Left cardiac atrium (tissue), 4 donors: ENCODE measurements around the gene CSRP3. TPM values are rescaled to one million over a fixed set of nuclear protein-coding genes. Genes with fewer than 3 reads are reported as not detected.

Experiments used
- ATAC-seq, 2 donors: fragments of 200-7000 bp; cut with Tn5 transposase; one replicate each; pipeline ENCODE4 v1.9.1; 2020; ENCODE audit warnings: mild to moderate bottlenecking in 2 of 2, moderate library complexity in 2 of 2
- DNase-seq: peaks from one replicate; pipeline ENCODE4 v3.0.0-alpha.2; 2020
- intact Hi-C, 2 donors: fragments of 100-400 bp; cut with DNase I; formaldehyde crosslinking; loops; one replicate each; pipeline versions ENCODE4 v1.14.1 to v1.15.1; 2022 to 2023
- total RNA-seq, 2 donors: library from RNA; stranded (reverse); fragmentation: NEBNext Ultra II Directional; extraction: Animal tissue kit (Norgen Biotek cat#: 25700); gene quantifications; one replicate each; pipeline ENCODE4 v1.2.1, GENCODE V29; 2021
- donor health status: DM: no; HTN: yes; CAD: no.
- donor health status: DM: no; HTN: yes; CAD: no; lungs with severe emphysema.
- donor health status: DM: yes; HTN: yes; CAD: no.
- donor health status: Dilated cardiomyopathy.

CSRP3 gene
- total RNA-seq, 2 donors from 2014 or later, result 1,159 to 1,289 TPM

DNA sequence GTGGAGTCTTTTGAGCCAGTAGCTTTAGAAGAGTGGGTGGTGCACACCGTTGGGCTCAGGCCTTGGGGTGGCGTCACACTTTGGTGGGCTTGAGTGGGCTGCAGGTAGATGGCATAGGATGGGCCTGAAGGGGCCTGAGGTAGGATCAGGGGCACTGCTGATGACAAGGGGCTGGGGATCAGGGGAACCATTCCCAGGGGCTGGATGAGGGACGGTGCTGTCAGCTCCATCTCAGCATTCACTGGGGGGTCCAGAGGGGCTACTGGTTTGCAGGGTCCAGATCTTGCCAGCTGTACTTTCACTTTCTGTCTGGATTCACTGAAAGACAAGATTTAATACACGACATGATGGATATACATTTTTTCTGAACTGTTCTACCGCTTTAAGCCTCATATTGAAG, 27.9 kb upstream of the CSRP3 start:
- ATAC-seq (no peak), DNase-seq (no peak)
- intact Hi-C loops, result no loop called here

DNA sequence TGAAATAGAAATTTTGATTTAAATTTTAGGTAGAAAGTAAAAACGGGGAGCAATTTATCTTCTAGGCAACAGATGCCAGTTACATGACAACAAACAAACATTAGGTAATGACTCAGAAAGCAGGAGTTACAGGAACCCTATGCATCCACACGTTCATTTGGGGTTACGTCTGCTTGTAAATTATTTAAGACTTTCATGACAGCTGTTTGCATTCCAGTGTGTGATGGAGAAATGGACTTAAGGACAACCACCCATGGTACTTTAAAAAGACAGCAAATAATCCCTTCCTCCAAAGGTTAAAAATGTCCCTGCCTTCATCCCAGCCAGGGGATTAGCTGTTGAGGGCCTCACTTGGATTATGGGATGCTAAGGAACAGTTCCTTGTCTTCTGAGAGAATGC, 27.2 kb upstream of the CSRP3 start:
- no peak for ATAC-seq
- DNase-seq, result no peak
- intact Hi-C loops, result no loop called here

GRCh38 chr11:19226378-19227195, 24.8 kb upstream of the CSRP3 start:
- no peak for DNase-seq
- intact Hi-C loops, result no loop called here
- no peak for ATAC-seq

- intact Hi-C loops, result no loop called here
- no peak for ATAC-seq
- DNase-seq, result no peak
Observed at GRCh38 chr11:19225581-19225980, 23.8 kb upstream of the CSRP3 start.

DNA sequence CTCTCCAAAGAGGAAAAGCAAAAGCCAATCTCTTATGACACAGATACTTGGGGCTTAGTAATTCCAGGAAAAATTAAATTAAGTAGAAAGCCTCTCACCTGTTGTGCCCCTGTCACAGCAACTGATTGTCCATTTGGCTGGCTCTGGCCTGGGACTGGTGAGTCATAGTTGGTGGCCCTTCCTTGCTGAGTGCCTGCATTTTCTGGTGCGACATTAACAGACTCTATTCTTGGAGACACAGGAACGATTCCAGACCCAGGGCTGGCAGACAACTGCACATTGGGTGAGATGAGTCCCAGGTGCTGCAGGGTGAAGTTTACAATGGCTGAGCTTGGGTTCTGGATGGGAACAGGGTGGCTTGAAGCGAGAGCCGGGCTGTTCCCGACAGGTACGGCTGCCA, 23.3 kb upstream of the CSRP3 start:
- intact Hi-C loops, result no loop called here
- no peak for DNase-seq
- peak; percentile 38 to 82 for ATAC-seq

DNA sequence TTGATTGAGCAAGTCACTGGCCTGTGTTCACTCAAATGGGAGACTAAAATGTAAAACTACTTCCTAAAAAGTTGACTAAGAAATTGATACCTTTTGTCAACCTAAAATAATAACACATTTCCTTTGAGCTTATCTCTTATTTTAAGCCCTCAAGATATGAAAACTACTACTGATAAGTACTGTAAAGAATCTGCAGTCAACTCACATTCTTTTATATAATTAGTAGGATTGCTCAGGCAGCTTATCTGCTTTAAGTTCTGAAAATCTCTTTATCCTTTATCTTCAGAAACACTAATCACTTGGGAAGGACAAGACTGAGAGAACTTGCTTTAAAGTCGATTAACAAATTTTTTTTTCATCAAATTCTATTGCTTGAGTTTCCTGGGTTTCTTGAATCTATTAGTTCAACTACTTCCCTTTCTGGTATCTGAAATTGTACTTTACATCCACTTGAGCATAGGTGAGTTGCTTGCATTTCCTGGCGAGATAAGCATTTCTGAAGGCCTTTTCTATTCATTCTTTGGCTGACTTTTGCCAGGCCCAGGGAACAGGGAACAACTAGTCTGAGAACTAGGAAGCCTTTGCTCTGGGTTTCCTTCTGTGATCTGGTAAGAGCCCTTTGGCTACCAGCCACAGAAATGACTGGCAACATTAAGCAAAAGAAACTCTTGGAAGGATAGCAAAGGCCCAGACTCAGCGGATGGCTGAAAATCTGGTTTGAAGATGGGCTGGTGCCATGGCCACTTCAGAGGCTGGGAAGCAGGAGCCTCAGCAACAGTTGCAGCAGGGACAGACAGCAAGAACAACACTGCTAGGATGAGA, 19.3 kb upstream of the CSRP3 start:
- peak; percentile 27 to 51 for ATAC-seq
- no peak for DNase-seq
- intact Hi-C loops, result no loop called here

DNA sequence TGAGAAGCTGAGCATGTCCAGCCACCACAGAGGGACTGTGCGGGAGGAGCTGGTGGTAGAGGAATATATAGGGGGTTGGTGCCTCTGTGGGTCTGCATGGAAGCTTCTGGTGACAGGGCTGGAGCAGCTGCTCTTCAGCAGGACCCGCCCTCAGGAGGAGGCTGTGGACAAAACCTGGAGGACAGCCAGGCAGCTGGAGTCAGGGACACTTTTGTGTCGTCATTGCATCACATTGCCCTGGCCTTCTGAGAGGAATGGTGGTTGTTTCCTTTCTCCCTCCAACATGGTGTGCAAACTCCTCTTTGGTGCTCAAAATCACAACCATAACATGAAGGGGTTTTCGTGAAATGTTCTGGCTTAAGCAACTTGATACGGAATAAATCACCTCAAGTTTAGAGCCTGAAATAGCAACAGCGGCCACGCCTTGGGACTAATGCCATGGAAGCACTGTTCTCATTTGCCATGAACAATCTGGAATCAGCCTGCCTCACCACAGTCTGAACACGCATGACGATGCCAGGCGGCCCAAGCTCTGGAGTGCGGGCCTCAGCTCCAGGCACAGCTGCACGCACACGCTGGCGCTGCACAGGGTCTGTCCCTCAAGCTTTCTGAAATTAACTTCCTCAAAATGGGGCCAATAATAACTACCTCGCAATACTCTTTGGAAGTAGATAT, 17.1 kb upstream of the CSRP3 start:
- peak; percentile 60 for DNase-seq
- ATAC-seq, result peak; percentile 73 to 79

DNA sequence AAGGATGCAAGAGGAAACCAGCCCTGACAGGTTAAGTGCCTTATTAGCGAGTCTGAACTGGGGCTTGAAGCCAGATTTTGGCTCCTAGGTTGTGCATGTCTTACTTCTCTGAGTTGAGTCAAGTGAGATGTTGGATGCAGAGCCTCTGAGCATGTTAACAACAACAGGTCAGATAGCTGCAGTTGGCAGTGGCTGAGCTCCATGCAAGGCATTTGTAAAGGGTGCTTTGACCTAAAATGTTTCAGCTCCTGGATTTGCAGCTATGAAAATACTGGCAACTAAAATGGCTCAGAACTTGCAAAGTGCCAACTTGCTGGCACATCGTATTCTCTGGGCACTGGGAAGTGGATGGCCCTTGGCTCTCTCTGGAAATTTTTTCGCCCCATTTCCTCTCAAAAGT, 16.4 kb upstream of the CSRP3 start:
- DNase-seq, result no peak
- intact Hi-C loops, result no loop called here
- ATAC-seq, result peak; percentile 28 to 35

More for the DNA sequence above, 17.1 kb upstream of the CSRP3 start:
- intact Hi-C loops, result no loop called here

DNA sequence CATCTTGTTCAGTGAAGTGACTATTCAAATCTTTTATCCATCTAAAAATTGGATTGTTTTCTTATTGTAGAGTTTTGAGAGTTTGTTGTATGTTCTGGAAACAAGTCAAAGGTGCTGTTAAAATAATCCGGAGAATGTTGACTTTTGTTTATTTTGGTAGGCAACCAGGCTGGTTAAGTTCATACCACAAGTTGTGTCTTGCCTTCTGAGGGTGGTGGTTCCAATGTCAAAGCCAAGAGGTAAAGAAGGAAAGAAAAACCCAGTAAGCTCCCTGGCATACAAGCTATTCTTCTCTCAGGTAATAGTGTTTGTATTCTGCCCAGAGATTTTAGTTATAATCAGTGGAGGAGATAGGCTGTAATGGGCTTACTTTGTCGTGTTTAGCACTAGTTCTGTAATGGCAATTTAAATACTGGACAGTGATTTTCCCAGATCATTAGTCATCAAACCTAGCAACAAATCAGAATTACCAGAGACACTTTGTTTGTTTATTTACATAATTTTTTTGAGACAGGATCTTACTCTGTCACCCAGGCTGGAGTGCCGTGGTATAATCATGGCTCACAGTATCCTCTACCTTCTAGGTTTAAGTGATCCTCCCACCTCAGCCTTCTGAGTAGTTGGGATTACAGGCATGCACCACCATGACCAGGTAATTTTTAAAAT, 15.1 kb upstream of the CSRP3 start:
- intact Hi-C loops, result no loop called here
- ATAC-seq, result no peak
- DNase-seq, result no peak

DNA sequence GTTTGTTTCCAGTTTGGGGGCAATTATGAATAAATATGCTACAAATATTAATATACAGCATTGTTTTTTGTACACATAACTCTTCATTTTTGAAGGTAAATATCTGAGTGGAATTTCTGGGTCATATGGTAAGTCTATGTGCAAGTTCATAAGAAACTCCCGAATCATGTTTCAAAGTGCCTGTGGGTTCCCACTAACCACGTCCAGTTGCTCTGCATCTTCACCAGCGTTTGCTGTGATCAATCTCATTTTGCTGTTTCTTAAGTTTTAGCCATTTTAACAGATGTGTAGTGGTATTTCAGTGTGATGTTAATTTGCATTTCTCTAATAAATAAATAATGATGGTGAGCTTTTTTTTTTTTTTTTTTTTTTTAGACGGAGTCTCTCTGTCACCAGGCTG, 14.2 kb upstream of the CSRP3 start:
- DNase-seq, result no peak
- intact Hi-C loops, result no loop called here
- ATAC-seq, result no peak

DNA sequence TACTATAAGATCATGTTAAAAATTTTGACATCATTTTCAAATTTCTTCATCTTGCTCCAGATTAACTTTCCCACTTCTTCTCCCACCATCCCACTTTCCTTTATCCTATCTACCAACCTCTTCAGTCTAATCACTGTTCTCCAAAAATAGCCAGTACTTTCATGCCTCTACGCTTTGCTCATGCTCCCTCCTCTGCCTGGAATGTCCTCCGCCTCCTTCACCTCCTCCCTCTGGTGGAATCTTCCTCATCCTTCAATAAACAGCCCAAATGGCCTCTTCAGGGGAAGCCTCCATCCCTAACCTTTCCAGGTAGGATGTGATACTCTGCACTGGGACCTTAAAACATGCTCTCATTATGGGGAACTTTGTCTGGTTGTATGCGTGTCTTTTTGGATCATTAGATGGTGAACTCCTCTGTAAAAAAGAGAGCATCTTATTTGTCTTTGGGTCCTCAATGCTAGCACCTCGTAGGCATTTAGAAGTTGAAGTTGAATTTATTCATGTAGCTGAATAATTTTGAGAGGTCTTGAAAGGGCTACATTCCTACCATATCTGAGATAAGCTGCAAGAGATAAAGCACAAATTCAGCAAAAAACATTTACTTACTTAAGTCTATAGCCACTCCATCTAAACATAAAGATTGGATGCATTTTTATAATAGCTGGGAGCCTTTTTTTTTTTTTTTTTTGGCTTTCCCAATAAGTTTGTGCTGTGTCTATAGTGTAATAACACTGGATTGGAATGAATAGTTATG, 8.0 kb upstream of the CSRP3 start:
- peak; percentile 94 for ATAC-seq
- DNase-seq, result no peak
- intact Hi-C loops, result no loop called here

GRCh38 chr11:19208959-19209546, 7.3 kb upstream of the CSRP3 start:
- DNase-seq (no peak), ATAC-seq (peak; percentile 61 to 85)
- intact Hi-C loops, result no loop called here

GRCh38 chr11:19208181-19208580, 6.4 kb upstream of the CSRP3 start:
- intact Hi-C loops, result no loop called here
- ATAC-seq (no peak), DNase-seq (no peak)

- DNase-seq (no peak), ATAC-seq (no peak)
- intact Hi-C loops, result no loop called here
Observed at GRCh38 chr11:19204836-19205235, 3.1 kb upstream of the CSRP3 start.

DNA sequence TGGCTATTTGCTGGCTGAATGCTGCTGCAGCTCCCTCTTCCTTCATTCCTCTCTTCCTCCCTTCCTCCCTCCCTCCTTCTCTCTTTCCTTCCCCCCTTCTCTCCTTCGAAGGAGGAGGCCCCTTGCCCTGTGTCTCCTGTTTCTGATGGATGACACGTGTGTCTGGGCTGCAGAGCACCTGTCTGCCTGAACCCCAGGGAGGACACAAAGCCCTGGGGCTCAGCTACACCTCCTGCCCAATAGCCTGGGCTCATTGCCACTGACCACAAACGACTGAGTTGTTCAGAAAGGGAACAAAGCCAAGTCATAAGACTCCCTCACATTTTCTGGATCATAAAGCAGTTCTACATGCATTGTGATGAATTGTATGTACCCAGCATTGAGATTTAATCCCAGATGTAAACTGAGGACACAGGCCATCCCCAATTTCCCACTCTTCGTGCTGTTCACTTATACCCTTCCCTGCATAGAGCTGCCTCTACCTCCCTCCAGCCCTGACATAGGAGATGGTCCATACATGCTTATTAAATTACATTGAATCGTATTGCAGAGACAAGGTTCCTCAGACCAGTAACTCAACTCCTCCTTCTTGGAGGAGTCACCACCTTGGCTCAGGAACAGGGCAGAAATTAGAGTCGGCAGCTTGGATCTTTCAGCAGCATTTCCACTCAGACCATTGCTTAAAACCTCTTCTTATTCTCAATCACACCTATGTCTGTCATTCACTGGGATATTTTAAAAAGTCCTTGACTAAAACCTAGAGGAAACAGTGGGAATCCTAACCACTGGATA, 1.2 kb downstream of the CSRP3 start:
- ATAC-seq (peak; percentile 23 to 57), DNase-seq (no peak)
- intact Hi-C loops, result no loop called here

- intact Hi-C loops, result loop anchor here in 1 of 2 donors (5.0 kb wide), 1 partner anchor 43 kb away; the partner anchor contains the start of gene E2F8
- ATAC-seq, result no peak
- DNase-seq, result no peak
Observed at GRCh38 chr11:19199771-19200170, 2.0 kb downstream of the CSRP3 start.

DNA sequence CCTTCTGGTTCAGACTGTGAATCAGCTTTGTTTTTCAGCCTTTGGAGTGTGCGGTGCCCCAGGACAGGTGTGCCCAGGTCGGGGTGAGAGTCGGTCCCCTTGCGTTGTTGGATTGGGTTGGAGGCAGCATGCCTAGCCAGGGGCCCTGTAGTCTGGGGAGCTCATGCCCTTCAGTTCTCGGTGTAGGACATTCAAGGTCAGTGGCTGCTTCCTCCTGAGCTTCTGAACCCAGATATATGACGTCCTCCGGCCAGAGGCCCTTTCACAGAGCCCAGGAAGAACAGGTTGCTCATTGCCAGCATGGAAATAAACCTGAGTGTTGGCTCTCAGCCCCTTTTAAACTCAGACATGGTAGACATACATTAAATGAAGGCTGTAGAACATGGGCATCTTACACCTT, 2.7 kb downstream of the CSRP3 start:
- intact Hi-C loops, result loop anchor here in 1 of 2 donors (5.0 kb wide), 1 partner anchor 43 kb away; the partner anchor contains the start of gene E2F8
- ATAC-seq (peak in 1 of 2 donors; percentile 3), DNase-seq (no peak)
